LoVo (cell line): ENCODE data around the gene LGALS14.
"Not testable (repeated sequence)": the region's sequence is repeated elsewhere in the genome, so short reads cannot be mapped to it uniquely, and the experiment has no call there.

ENCODE experiments used
- DNase-seq: peaks from one replicate; pipeline ENCODE4 v3.0.0-alpha.2; 2016; ENCODE audit warnings: low spot score

LGALS14 gene

DNA sequence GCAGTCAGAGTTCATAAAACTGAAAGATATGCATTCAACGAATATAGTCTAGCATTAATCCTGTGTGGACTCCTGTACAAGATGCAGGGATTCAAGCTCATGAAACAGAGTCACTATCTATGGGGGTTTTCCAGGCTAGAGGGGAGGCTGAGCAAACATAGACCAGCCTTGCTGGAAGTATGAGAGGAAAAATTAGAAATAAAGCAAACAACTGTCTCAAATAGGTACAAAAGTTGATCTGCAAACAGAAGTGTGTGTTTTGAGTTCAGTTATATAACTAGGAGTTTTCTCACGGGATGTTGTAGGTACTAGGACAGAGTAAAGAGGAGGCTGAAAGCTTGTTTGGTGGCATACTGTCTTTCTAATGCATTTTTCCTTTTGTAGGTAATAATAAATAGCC is 8.5 kb upstream of the LGALS14 start:
- DNase-seq: no peak

GRCh38 chr19:39696387-39696786 is 7.9 kb upstream of the LGALS14 start:
- no peak for DNase-seq

GRCh38 chr19:39698535-39698934 is 5.7 kb upstream of the LGALS14 start:
- DNase-seq: no peak

DNA sequence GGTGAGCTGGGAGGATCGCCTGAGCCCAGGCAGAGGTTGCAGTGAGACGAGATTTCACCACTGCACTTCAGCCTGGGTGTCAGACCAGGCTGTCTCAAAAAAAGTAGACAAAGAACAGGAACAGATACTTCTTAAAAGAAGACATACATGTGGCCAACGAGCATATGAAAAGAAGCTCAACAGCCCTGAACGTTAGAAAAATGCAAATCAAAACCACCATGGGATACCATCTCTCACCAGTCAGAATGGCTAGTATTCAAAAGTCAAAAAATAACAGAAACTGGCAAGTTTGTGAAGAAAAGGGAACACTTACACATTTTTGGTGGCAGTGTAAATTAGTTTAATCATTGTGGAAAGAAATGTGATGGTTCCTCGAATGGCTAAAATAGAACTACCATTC is 3.0 kb upstream of the LGALS14 start:
- no peak for DNase-seq

- no peak for DNase-seq
Measured at GRCh38 chr19:39705578-39706188, 1.4 kb downstream of the LGALS14 start.

DNA sequence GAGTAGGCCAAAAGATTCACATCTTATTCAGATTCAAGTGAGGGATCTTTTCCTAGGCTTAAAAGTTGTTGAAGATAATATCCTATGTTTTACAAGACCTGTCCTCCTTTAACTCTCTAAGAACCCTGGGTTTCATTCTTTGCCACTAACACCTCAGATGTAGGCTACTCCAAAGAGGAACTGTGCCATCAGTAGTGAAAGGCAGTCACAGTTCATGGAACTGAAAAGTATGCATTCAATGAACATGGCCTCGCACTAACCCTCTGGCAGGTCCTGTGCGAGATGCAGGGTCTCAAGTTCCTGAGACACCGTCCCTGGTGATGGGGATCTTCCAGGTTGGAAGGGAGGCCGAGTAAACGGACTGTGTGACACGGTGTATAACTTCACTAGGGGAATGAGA is 4.3 kb downstream of the LGALS14 start:
- no peak for DNase-seq

DNA sequence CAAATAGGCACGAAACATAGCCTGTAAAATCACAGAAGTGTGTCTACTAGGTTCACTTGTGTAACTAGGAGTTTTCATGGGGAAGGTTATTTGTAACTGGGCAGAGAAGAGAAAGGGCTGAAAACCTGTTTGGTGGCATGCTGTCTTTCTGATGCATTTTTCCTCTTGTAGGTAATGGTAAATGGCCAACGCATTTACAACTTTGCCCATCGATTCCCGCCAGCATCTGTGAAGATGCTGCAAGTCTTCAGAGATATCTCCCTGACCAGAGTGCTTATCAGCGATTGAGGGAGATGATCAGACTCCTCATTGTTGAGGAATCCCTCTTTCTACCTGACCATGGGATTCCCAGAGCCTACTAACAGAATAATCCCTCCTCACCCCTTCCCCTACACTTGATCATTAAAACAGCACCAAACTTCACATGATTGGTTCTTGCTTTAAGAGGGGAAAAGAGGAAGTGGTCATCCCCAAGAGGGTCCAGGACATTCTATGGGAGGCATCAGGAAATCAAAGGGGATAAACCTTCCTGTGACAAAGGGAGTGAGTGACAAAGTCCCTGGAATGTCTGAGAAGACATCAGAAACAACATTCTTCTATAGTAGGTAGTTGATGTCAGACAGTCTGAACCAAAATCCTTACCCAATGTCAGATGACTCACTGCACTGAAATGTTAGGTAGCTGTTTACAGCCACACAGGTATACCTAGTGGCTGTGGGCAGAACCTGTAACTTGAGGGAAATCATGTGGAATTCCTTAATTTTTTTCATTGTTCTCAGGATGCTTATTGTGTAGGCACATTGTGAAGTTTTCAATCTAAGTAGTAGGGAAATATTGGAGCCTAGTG is 5.0 kb downstream of the LGALS14 start:
- DNase-seq: no peak

- no peak for DNase-seq
Measured at GRCh38 chr19:39710333-39710890, 6.1 kb downstream of the LGALS14 start.

- DNase-seq: not testable (repeated sequence)
Measured at GRCh38 chr19:39720144-39720543, 15.9 kb downstream of the LGALS14 start.

DNA sequence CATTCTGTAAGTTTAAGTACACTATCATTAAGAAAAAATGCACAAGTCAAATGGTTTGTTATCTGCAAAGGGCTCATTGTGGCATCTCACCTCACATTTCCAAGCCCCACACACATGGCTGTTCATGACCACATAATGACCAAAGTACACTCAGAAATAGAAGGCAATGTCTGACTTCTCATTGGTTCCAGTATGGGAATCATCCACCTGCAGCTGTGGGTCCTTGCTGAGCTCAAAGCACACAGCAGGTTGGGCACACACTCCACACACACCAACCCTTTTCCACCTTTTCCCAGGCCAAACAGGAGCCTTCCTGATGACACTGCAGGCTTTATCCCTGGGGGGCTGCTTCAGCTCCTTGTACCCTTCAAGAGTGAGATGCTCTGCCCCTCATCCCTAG is 21.7 kb downstream of the LGALS14 start:
- DNase-seq: no peak

- DNase-seq: no peak
Measured at GRCh38 chr19:39727070-39727800, 23.0 kb downstream of the LGALS14 start.

GRCh38 chr19:39728040-39728439 is 23.8 kb downstream of the LGALS14 start:
- DNase-seq: no peak

DNA sequence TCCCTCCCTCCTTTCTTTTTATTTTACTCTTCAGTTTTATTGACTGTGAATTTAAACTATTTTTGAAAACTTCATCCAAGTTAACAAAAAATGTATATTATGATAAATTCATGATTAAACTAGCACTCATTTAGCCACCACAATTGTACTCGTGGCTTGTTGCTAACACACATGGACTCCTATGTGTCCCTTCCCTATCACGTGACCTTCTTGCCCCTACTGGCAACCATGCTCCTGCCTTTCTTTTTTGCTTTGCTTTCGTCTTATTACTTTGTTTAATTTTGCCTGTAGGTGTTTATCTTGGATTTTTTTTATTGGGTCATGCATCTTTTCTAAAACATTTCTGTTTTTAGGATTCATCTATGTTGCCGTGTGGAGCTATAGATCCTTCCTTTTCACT is 25.3 kb downstream of the LGALS14 start:
- DNase-seq: no peak

DNA sequence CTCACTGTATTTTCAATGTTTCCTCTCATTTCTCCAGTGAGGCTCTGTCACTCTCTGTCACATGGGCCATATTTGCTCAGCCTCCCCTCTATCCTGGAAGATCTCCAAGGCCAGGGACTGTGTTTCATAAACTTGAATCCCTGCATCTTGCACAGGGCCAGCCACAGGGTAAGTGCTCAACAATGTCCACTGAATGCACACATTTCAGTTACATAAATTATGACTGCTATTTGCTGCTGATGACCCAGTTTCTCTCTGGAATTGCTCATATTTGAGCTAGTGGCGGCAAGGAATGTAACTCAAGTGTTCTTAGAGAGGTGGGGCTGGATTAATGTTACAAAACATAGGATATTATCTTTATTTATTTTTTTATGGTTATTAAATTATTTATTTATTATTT is 27.4 kb downstream of the LGALS14 start:
- no peak for DNase-seq

DNA sequence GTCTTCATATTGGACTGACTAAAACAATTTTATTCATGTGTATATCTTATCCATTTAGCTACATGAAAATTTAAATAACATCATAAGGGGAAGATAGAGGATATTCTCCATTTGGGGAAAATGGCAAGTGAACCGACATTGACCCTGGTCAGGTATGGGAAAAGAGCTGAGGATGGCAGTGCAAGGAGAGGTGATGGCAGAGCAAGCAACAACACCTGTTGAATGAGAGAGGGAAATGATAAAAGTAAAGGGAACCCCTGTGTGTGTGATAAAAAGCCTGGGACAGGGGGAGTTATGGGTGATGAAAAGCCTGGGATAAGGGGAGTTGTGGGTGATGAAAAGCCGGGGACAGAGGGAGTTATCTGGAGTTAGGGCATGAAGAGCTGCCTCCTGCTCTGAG is 29.6 kb downstream of the LGALS14 start:
- no peak for DNase-seq

DNA sequence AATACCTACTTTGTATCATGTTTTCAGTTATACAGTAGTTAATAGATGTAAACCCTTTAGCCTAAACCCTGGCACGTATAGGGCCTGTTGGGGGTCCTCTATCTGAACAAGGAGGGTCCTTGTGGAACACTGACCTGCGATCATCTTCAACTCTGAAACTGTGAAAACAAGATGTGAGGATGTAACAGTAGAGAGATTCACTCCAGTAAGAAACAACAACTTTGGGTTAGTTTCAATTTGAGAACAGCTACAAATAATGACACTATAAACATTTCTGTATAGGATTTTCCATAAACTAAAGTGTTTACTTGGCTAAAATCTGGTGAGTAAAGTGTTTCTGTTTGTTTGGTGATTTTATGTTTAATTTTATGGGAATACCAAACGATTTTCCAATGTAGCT is 31.4 kb downstream of the LGALS14 start:
- no peak for DNase-seq

DNA sequence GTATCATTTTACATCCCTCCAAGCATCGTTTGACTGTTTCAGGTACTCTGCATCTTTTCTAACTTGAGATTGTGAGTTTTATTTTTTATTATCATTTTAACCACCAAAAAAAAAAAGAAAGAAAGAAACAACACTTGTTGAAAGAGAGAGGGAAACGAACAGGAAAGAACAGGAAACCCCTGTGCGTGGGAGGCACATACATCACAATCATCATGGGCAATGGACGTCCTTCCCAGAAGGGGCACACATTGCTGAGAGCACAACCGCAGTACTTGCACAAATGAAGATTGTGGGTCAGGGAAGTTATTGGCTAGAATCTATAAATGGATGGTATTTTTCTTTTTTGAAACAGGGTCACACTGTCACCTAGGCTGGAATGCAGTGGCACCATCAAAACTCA is 31.8 kb downstream of the LGALS14 start:
- no peak for DNase-seq

GRCh38 chr19:39737351-39737750 is 33.1 kb downstream of the LGALS14 start:
- no peak for DNase-seq

- no peak for DNase-seq
Measured at GRCh38 chr19:39737891-39738290, 33.6 kb downstream of the LGALS14 start, which contains the start of gene CLC. Gene CLC, minus strand, starts transcription at chr19:39738029. Its CDS starts 77 bp downstream, at chr19:39737952.

DNA sequence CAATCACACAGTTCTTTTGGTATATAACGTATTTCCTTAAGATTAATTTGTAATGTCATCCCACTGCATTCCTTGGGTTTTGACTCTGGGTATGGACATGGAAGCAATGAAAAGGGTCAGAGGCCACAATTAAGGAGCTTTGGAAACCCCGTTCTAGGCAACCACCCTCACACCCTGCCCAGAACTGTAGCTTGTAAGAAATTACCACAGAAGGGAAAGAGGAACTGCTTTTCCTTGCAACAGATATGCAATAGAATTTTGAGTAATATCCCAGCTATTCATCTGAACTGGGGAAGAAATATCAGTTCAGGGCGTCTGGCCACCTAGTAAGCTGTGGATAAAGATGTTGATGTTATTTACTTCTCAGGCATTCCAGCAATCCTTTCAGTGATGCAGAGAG is 34.5 kb downstream of the LGALS14 start:
- no peak for DNase-seq

DNA sequence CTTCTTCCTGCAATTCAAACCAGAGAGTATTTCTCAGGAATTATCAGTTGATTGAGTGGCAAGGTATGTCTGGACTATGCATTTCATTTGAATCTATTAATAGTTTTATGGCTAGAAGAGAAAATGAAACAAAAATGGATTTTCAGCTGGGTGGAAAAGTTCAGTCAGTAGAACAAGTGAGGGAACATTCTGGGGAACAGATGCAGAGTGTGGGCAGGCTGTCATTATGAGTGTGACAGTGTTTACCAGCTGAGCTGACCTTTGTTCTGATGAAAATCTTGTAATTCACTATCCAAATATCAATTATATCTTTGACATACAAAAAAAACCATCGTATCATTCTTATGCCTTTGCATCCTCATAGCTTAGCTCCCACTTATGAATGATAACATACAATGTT is 36.1 kb downstream of the LGALS14 start:
- DNase-seq: no peak

- DNase-seq: no peak
Measured at GRCh38 chr19:39745643-39746042, 41.4 kb downstream of the LGALS14 start.
